NCI-H1048 (cell line): ENCODE data around the gene PDE3B.
"Not testable (repeated sequence)": the region's sequence is repeated elsewhere in the genome, so short reads cannot be mapped to it uniquely, and the experiment has no call there.

Experiments
- DNase-seq: peaks from one replicate; lab custom pipeline; 2025; lab: John Stamatoyannopoulos, UW

Gene PDE3B

DNA sequence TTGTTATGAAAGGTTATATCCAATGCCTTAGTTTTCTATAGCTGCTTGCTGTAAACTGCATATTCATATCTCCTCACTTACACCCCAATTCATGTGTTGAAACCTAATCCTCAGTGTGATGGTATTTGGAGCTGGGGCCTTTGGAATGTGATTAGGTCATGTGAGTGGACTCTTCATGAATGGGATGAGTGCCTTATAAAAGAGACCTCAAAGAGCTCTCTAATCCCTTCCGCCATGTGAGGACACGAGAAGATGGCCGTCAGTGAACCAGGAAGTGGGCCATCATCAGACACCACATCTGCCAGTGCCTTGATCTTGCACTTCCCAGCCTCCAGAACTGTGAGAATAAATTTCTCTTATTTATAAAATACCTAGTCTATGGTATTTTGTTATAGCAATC is 169.2 kb downstream of the PDE3B start:
- DNase-seq: no peak

DNA sequence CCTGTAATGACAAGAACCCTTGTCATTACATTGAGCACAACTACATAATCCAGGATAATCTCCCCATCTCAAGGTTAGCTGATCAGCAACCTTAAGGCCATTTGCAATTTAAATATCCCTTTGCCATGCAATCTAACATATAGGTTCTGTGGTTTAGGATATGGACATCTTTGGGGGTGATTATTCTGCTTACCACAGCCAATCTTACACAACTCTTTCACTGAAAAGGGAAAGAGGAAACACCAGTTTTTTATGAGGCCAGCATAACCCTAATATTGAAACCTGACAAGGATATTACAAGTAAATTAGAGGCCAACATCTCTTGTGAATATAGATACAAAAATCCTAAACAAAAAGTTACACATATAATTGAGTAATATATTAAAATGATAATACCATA is 169.9 kb downstream of the PDE3B start:
- no peak for DNase-seq

DNA sequence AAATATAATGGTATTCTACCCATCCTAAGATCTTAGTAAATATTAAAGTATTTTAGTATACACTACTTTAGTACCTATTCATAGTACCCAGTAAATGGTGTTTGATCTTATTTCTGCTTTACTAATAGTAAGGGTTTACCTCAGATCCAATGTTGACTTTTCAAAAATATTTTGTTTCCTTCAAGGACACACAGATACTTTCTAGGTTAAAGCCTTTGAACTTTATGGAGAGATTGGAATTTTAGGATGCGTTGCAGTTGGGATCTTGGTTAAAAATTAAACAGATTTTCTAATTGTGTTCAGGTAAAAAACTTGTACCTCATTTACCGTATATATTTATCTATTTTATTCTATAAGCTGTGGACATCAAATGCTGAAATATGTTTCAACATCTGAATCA is 175.2 kb downstream of the PDE3B start:
- no peak for DNase-seq

DNA sequence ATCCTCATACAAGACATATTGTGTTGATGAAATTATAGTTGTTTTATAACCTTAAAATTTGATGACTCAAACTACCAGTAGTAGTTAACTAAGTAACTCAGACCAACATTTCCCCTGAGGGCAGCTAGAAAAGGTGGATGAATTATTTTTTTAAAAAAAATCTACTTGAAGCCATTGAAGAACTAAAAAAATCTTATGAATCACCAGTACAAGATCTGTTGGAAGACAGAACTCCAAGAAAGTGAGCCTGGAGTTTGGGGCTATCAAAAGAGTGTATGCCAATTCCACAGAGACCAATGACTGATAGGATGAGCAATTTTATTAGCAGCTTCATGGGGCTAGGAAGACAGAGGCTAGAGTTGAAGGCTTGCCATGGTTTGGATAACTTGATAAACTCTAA is 176.0 kb downstream of the PDE3B start:
- no peak for DNase-seq

DNA sequence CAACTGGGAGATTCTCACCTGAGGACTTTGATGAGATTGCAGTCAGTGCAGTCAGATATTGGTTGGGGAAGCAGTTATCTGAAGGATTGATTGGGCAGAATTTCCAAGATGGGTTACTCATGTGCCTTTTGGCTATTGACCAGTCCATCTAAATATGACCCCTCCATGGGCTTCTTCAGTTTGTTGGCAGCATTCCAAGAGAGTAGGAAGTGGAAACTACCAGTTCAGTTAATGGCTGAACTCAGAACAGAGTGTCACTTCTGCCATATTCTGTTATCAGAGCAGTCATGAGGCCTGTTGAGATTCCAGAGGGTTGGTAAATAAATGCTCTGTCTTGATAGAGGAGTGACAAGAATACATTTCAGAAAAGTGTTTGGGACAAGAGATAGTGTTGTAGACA is 177.4 kb downstream of the PDE3B start:
- no peak for DNase-seq

DNA sequence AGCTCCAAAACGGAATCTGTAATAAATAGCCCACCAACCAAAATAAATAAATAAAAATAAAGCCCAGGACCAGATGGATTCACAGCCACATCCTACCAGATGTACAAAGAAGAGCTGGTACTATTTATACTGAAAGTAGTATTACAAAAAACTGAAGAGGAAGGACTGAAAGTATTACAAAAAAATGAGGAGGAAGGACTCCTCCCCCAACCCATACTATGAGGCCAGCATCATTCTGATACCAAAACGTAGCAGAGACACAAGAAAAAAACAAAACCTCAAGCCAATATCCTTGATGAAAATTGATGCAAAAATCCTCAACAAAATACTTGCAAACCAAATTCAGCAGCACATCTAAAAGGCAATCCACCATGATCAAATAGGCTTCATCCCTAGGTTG is 183.0 kb downstream of the PDE3B start:
- DNase-seq: no peak

DNA sequence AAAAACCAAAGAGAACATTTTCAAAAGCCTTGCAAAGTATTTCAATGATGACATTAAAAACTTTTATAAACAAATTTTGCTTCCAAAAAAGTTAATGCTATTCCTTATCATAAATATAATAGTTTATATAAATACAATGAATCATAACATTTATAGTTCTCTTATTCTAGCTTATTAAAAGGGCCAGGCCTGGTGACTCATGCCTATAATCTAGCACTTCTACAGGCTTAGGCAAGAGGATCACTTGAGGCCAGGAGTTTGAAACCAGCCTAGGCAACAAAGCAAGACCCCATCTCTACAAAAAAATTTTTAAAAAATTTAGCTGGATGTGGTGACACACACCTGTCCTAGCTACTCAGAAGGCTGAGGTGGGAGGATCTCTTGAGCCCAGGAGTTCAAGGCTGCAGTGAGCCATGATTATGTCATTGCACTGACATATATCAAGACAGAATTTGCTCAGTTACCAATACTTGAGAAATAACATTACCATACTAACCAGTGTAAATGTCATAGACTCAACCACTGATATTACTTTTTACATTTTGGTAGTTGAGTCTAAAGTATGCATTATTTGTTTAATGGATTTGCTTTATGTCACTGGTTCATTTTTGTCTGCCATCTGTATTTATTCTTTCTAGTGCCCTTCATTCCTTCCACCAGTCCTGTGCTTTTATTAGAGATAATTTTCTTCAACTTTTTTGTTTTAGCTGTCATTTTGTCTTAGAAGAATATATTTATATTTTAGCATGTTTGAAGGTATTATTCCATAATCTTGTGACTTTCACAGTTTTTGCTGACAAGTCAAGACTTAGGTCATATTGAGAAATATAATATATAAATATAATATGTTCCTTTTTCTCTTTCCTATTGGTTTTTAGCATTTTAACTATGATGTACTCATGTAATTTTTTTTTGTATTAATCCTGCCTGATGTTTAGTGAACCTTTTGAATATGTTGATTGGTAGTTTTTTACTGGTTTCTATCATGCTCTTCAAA is 192.2 kb downstream of the PDE3B start:
- no peak for DNase-seq

DNA sequence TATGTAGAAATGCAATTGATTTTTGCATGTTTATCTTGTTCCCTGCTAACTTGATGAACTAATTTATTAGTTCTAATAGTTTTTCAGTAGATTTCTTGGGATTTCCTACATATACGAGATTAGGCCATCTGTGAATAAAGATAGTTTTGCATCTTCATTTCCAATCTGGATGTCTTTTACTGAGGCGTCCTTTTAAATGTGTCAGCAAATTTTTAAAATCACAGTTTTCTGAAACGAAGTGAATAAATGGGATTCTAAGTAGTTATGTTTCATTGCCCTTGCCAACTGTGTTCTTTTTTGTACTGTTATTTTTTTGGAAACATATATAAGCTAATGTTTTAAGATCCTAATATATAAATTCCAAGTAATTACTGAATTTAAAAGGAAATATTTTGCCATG is 198.4 kb downstream of the PDE3B start:
- no peak for DNase-seq

DNA sequence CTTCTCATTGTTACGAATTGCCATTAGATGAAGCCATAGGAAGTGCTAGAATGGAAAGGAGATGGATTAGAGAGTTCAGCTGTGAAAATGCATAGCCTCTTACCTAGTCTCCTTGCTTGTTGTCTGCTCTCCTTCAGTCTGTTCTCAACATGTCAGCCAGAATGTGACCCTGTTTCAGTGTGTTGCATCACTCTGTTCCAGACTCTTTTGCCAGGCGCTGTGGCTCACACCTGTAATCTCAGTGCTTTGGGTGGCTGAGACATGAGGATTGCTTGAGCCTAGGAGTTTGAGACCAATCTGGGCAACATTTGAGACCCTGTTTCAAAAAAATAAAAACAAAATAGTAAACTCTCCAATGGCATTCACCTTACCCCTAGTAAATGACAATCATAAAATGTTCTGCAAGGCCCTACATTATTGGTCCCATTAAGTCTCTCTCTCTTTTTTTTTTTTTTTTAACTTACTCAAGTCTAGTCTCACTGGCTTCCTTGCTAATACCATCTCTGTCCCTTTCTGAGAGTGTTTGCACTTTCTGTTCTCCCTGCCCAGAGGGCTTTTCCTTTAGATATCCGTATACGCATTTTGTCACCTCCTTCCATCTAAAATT is 209.1 kb downstream of the PDE3B start:
- DNase-seq: no peak

DNA sequence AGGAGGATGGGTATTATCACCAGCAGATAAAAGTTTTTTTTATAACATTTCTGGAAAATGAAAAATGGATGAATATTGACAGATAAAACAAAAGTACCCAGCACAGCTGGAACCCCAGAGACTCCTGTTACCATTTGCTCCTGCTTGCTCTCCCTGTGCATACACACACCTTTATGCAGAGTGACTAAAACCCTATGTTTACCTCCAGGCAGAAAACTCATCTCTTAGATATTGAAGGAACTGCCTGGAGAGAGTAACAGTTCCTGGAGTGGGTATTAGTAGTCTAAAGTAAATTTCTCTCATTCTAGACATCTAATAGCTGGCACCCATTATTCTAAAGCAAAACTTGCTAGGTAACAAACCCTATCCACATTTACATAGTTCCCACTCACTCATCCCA is 210.5 kb downstream of the PDE3B start:
- no peak for DNase-seq

DNA sequence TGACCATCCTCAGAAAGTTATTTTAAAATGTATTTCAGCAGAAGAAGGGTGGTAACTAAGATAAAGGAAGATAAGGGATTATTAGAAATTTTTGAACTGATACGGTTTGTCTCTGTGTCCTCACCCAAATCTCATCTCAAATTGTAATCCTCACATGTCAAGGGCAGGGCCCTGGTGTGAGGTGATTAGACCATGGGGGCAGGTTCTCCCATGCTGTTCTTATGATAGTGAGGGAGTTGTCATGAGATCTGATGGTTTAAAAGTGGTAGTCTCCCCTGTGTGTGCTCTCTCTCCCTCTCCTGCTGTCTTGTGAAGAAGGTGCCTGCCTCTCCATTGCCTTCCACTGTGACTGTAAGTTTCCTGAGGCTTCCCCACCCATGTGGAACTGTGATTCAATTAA is 212.3 kb downstream of the PDE3B start:
- DNase-seq: no peak

DNA sequence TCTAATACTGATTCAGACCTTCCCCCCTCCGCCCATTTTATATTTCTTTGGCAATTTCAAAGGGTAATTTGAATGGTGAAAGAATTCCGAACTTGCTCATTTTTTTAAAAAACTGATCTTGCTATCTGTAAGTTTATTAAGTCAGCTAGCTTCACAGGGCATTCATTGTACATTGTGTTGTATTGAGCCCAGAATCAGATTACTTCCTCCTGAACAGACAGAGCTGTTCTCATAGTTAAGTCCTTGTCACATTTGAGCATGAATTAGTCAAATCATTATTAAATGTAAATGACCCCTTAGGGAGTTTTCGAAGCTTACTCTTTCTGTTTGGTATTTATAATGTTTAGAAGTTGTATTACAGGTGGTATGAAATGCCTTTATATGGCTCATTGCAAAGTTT is 214.0 kb downstream of the PDE3B start:
- peak; percentile 75 for DNase-seq

DNA sequence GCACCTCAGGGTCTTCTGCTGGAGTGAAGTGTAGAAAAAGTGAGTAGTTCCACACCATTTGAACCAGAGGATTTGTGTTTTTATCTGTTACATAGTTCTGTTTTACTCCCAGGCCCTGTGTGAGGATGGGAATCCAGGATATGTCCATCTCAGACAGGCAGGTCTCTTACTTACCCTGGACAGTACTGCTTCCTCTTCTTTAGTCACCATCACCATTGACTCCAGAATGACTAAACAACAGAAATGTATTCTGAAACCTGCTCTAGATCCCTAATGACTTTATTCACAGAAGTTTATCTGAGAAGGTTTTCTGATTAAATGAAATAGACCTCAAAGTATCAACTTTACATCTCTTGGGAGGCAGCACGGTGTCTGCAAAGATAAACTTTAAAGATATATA is 214.8 kb downstream of the PDE3B start:
- DNase-seq: no peak

DNA sequence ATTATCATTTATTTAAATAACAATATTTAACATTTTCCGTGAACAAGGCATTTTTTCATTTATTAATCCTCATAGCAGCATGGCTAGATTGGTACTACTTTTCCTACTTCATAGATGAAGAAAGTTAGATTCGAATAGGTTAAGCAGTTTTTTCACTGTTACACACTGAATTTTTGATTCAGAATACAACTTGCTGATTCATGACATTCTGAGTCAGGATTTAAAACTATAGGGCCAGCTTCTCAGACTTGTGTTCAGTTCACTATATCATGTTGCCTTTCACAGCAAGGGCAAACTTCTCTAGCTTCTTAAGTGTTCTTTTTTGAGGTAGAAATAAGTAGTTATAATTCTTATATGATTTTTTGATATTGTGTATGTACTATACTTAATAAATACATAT is 216.9 kb downstream of the PDE3B start:
- DNase-seq: no peak

DNA sequence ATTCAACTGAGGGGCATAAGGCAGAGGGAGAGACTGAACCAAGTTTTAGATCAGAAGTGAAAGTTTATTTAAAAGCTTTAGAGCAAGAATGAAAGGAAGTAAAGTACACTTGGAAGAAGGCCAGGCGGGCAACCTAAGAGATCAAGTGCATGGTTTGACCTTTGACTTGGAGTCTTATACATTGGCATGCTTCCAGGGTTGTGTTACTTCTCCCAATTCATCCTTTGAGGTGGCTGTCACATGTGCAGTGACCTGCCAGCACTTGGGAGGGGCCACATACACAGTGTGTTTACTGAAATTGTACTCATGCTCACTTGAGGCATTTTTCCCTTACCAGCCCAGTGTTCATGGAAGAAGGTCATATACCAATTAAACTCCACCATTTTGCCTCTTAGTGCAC is 218.1 kb downstream of the PDE3B start:
- DNase-seq: no peak

DNA sequence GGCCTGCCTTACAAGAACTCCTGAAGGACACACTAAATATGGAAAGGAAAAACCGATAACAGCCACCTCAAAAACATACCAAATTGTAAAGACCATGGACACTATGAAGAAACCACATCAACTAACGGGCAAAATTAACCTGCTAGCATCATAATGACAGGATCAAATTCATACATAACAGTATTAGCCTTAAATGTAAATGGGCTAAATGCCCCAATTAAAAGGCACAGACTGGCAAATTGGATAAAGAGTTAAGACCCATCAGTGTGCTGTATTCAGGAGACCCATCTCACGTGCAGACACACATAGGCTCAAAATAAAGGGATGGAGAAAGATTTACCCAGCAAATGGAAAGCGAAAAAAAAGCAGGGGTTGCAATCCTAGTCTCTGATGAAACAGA is 220.2 kb downstream of the PDE3B start:
- not testable (repeated sequence) for DNase-seq

DNA sequence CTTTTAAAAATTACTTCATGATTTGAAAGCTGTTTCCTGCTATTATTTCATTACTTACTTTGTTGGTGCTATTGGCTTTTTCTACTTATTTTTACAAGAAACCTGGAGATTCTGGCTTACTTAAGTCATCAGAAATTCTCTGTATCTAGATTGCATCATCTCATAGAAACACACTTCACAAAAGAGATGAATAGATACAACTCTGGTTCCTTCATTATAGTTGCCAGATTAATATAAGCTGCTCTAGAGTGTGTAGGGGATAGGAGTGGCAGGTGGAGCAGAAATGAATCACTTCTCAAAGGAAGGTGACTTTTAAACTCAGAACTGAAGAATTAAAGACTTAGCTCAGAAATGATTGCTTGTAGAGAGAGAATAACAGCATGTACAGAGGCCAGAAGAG is 228.4 kb downstream of the PDE3B start:
- DNase-seq: no peak

DNA sequence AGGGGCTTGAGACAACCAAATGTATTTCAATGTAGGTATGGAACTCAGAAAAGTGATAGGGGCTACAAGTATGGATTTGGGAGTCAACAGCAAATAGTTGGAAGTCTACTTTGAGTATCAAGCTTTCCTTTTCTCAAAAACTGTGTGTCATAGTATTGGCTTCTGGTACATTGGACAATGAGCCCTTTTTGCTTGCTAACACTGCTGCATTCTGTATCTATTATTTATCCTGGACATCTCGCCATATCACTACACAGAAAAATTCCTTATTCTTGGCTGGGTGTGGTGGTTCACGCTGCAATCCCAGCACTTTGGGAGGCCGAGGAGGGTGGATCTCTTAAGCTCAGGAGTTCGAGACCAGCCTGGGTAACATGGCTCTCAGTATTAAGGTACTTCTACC is 230.0 kb downstream of the PDE3B start:
- DNase-seq: no peak

DNA sequence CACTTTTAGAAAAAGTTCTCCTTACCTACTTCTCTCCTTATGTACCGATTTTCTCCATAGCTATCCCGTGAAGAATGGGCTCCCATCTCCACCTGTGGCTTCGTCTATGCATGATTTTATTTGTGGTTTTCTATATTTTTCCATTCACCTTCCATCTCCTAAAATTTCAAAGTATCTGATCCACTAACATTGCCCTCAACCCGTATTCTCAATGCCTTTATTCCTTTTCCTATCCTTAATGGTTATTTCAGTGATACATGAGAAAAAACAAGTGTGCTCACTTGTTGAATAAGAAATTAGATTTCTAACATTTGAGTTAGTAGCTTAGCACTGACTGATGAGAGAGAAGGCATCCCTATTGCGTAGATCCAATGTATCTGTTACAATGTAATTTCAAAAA is 231.6 kb downstream of the PDE3B start:
- no peak for DNase-seq

DNA sequence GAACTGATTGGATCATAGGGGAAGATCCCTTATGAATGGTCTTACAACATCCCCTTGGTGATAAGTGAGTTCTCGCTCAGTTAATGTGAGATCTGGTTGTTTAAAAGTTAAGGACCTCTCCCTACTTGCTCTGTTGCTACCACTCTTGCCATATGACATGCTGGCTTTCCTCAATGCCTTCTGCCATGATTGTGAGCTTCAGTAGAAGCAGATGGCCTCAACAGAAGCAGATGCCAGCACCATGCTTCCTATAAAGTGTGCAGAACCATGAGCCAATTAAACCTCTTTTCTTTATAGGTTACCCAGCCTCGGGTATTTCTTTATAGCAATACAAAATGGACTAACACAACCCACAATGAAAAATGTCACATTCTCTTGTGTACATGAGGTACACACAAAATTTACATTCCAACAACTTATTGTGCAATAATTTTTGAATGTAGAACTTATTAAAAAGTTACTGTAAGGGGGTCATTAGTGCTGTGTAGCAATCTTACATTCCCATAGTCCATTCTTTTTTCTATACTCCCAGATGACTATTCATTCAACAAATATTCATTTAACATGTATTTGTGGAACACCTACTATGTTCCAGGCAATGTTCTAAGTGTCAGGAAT is 238.1 kb downstream of the PDE3B start:
- no peak for DNase-seq

DNA sequence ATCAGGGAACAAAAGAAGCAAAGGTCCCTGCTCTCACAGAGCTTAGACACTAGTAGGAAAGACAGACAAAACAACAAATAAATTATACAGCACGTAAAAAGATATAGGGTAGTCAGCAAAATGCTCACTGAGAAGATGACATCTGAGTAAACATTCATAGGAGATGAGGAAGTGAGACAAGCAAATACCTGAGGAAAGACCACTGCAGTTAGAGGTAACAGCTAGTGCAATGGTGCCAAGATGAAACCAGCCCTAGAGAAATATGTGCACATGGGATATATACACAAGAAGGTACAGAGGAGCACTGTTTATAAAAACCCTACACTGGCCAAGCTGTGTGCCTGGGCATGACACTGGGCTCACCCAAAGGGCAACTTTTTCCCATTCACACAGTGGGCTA is 238.6 kb downstream of the PDE3B start:
- DNase-seq: no peak

DNA sequence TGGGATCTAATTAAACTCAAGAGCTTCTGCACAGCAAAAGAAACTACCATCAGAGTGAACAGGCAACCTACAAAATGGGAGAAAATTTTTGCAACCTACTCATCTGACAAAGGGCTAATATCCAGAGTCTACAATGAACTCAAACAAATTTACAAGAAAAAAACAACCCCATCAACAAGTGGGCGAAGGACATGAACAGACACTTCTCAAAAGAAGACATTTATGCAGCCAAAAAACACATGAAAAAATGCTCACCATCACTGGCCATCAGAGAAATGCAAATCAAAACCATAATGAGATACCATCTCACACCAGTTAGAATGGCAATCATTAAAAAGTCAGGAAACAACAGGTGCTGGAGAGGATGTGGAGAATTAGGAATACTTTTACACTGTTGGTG is 240.1 kb downstream of the PDE3B start:
- not testable (repeated sequence) for DNase-seq

DNA sequence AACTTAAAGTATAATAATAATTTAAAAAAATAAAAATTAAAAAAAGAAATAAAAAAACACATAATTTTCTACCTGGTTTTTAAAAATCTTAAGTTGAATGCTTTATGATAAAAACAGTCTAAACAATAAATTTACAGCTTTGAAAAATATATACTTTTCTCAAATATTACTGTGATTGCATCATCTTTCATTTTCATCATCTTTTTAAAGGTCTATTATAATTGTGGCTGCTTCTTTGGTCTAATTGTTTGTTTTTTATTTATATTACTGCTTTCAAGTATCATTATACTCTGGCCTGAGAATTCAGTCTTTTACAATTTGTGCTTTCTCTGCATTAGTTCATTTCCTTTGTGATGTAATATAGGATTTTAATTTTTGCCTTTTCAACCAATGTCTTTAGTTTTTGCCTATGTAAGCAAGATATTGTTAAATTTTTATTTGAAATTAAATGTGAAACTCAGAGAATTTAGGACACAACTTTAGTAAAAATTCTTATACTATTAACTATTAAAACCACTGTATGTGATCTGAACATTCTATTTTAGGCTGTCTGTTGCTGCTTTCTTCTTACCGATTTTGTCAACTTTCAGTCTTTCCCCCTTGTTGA is 241.2 kb downstream of the PDE3B start:
- no peak for DNase-seq
